ENCODE measurements around the gene CASZ1. TPM values are rescaled to one million over a fixed set of nuclear protein-coding genes. Genes with fewer than 3 reads are reported as not detected.

Gene CASZ1
- total and polyA plus RNA-seq, 9 of the 15 experiments (the other 6 are each of a cell fraction or from before 2014, with no cell fraction given), result 0.01 to 4.0 (median 0.76) TPM; not detected in 1

DNA sequence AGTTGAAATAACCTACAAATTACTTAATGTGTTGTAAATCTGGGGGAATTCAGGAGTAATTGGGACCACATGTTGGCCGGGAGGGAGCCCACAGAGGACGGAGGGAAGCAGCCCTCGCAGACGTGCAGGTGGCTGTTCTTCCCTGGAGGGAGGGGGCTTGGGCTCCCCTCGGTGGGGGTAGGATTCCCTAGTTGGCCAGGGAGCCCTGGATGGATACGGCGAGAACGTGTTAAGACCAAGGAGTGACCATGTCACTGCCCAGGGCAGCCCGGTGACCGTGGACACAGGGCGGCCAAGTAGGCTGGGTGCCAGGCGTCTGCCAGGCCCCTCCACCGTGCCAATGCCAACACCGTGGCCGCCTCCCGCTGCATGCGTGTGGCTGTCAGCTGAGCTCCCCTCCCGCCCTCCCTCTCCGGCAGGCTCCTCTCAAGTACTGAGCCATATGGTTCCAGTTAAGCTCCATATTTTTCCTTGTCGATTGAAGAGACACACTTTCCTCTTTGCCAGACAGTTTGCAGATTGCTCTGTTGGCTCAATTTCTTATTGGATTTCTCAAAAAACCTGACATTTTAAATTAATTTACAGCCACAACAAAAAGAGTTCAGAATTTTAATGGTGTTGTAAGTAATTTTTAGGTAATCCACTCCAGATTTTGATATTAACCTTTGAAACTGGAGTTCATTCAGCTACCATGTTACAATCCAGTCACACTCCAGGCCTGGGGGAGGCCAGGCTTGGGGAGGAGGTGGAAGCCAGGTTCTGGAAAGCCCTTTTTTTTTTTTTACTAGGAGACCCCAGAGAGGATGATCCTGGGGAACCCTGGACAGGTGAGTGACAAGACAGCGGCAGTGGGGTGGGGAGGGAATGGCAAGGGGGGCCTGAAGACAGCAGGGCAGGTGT, 71.2 kb downstream of the CASZ1 start (continued):
- TF ChIP-seq, protein P1, sequence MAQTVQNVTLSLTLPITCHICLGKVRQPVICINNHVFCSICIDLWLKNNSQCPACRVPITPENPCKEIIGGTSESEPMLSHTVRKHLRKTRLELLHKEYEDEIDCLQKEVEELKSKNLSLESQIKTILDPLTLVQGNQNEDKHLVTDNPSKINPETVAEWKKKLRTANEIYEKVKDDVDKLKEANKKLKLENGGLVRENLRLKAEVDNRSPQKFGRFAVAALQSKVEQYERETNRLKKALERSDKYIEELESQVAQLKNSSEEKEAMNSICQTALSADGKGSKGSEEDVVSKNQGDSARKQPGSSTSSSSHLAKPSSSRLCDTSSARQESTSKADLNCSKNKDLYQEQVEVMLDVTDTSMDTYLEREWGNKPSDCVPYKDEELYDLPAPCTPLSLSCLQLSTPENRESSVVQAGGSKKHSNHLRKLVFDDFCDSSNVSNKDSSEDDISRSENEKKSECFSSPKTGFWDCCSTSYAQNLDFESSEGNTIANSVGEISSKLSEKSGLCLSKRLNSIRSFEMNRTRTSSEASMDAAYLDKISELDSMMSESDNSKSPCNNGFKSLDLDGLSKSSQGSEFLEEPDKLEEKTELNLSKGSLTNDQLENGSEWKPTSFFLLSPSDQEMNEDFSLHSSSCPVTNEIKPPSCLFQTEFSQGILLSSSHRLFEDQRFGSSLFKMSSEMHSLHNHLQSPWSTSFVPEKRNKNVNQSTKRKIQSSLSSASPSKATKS (CRISPR knock-in tag; IDR thresholded peaks at IDR 0.05), result no peak
- TF ChIP-seq MTA2 (IDR thresholded peaks at IDR 0.05; ENCODE audit: low read depth) (no peak), NFXL1 (CRISPR knock-in tag; IDR thresholded peaks at IDR 0.05) (no peak), ZNF274 (IDR thresholded peaks at IDR 0.05; ENCODE audit: borderline replicate concordance, low read depth, low read length) (no peak), L3MBTL2 (IDR thresholded peaks at IDR 0.05) (no peak), ZNF589 (CRISPR knock-in tag; IDR thresholded peaks at IDR 0.05; ENCODE audit: low read depth) (no peak), CHD1 (IDR thresholded peaks at IDR 0.05; ENCODE audit: low read length) (no peak), TSC22D4 (tag; IDR thresholded peaks at IDR 0.05) (no peak), MTA3 (IDR thresholded peaks at IDR 0.05; ENCODE audit: borderline replicate concordance) (no peak), MYNN (IDR thresholded peaks at IDR 0.05) (no peak), MYNN (CRISPR knock-in tag; IDR thresholded peaks at IDR 0.05) (no peak), MEF2D (tag; conservative IDR thresholded peaks at IDR 0.05; ENCODE audit: low read depth) (no peak), FUS (optimal IDR thresholded peaks at IDR 0.05; ENCODE audit: low read depth, low read length) (no peak)
